HEK293 (cell line): ENCODE measurements around the gene SUPT4H1.

Source experiments
- FEZF1 ChIP-seq: fragments of 450-650 bp; formaldehyde crosslinking; IDR thresholded peaks from 2 replicates; pipeline ENCODE4 v1.5.1; 2016; ENCODE audit warnings: missing biosample characterization, missing genetic modification characterization
- GLI2 ChIP-seq: fragments of 450-650 bp; formaldehyde crosslinking; IDR thresholded peaks from 2 replicates; pipeline ENCODE4; 2017; ENCODE audit warnings: missing biosample characterization, missing genetic modification characterization, low read depth, borderline replicate concordance
- HOXA7 ChIP-seq: sonication (generic); formaldehyde crosslinking; IDR thresholded peaks from 2 replicates; pipeline ENCODE4 v1.8.1; 2022; ENCODE audit warnings: missing genetic modification reagents, borderline replicate concordance
- KLF1 ChIP-seq: fragments of 450-650 bp; formaldehyde crosslinking; IDR thresholded peaks from 2 replicates; pipeline ENCODE4 v1.5.1; 2016; ENCODE audit warnings: missing biosample characterization, missing genetic modification characterization
- KLF10 ChIP-seq: fragments of 450-650 bp; IDR thresholded peaks from 2 replicates; pipeline ENCODE4 v1.5.1; 2018; ENCODE audit warnings: missing biosample characterization, mild to moderate bottlenecking, missing genetic modification characterization
- SCRT2 ChIP-seq: fragments of 450-650 bp; formaldehyde crosslinking; IDR thresholded peaks from 2 replicates; pipeline ENCODE4 v1.5.1; 2016; ENCODE audit warnings: missing biosample characterization, missing genetic modification characterization
- TSHZ1 ChIP-seq: fragments of 450-650 bp; formaldehyde crosslinking; IDR thresholded peaks from 2 replicates; pipeline ENCODE4 v1.5.1; 2016; ENCODE audit warnings: missing biosample characterization, missing genetic modification characterization, borderline replicate concordance
- ZBTB48 ChIP-seq: fragments of 450-650 bp; formaldehyde crosslinking; IDR thresholded peaks from 2 replicates; pipeline ENCODE4 v1.5.1; 2016; ENCODE audit warnings: missing biosample characterization, missing genetic modification characterization
- ZFHX2 ChIP-seq: fragments of 450-650 bp; formaldehyde crosslinking; conservative IDR thresholded peaks from 2 replicates; pipeline ENCODE4 v1.5.1; 2016; ENCODE audit warnings: missing biosample characterization, missing genetic modification characterization
- ZNF112 ChIP-seq: fragments of 450-650 bp; formaldehyde crosslinking; IDR thresholded peaks from 2 replicates; pipeline ENCODE4 v1.5.0; 2017; ENCODE audit warnings: missing biosample characterization, missing genetic modification characterization
- ZNF223 ChIP-seq: fragments of 450-650 bp; formaldehyde crosslinking; IDR thresholded peaks from 2 replicates; pipeline ENCODE4 v1.5.1; 2016; ENCODE audit warnings: missing biosample characterization, missing genetic modification characterization
- ZNF341 ChIP-seq: fragments of 450-650 bp; formaldehyde crosslinking; IDR thresholded peaks from 2 replicates; pipeline ENCODE4; 2016; ENCODE audit warnings: low read depth, missing biosample characterization, missing genetic modification characterization
- ZNF394 ChIP-seq: fragments of 450-650 bp; formaldehyde crosslinking; IDR thresholded peaks from 2 replicates; pipeline ENCODE4 v1.5.1; 2016; ENCODE audit warnings: missing biosample characterization, missing genetic modification characterization, mild to moderate bottlenecking, moderate library complexity, borderline replicate concordance
- ZNF571 ChIP-seq: fragments of 450-650 bp; formaldehyde crosslinking; IDR thresholded peaks from 2 replicates; pipeline ENCODE4 v1.5.0; 2017; ENCODE audit warnings: missing biosample characterization, missing genetic modification characterization
- ZNF596 ChIP-seq: fragments of 450-650 bp; IDR thresholded peaks from 2 replicates; pipeline ENCODE4 v1.5.0; 2018; ENCODE audit warnings: missing biosample characterization, mild to moderate bottlenecking, missing genetic modification characterization, moderate library complexity
- ZSCAN18 ChIP-seq: fragments of 450-650 bp; formaldehyde crosslinking; IDR thresholded peaks from 2 replicates; pipeline ENCODE4 v1.5.1; 2016; ENCODE audit warnings: missing biosample characterization, missing genetic modification characterization
- ZSCAN30 ChIP-seq: fragments of 450-650 bp; IDR thresholded peaks from 2 replicates; pipeline ENCODE4 v1.5.1; 2018; ENCODE audit warnings: missing biosample characterization, mild to moderate bottlenecking, missing genetic modification characterization, moderate library complexity
- TF ChIP-seq, protein P1 (sequence below): fragments of 450-650 bp; formaldehyde crosslinking; IDR thresholded peaks from 2 replicates; pipeline ENCODE4 v1.5.1; 2017; ENCODE audit warnings: missing biosample characterization, mild to moderate bottlenecking, missing genetic modification characterization, moderate library complexity
- TF ChIP-seq, protein P2 (sequence below): fragments of 450-650 bp; formaldehyde crosslinking; IDR thresholded peaks from 2 replicates; pipeline ENCODE4 v1.5.1; 2017; ENCODE audit warnings: missing biosample characterization, missing genetic modification characterization
- TF ChIP-seq, protein P3 (sequence below): fragments of 450-650 bp; formaldehyde crosslinking; IDR thresholded peaks from 2 replicates; pipeline ENCODE4 v1.5.1; 2016; ENCODE audit warnings: missing biosample characterization, missing genetic modification characterization, low read depth
- TF ChIP-seq, protein P4 (sequence below): fragments of 450-650 bp; formaldehyde crosslinking; IDR thresholded peaks from 2 replicates; pipeline ENCODE4 v1.5.1; 2016; ENCODE audit warnings: missing biosample characterization, missing genetic modification characterization
- TF ChIP-seq, protein P5 (sequence below): IDR thresholded peaks from 2 replicates; pipeline ENCODE4 v1.6.1; 2011; ENCODE audit warnings: mild to moderate bottlenecking, low read depth, low read length, borderline replicate concordance

Gene SUPT4H1

GRCh38 chr17:58387834-58388233 is 35.8 kb upstream of the SUPT4H1 start (continued):
- TF ChIP-seq, protein P1, sequence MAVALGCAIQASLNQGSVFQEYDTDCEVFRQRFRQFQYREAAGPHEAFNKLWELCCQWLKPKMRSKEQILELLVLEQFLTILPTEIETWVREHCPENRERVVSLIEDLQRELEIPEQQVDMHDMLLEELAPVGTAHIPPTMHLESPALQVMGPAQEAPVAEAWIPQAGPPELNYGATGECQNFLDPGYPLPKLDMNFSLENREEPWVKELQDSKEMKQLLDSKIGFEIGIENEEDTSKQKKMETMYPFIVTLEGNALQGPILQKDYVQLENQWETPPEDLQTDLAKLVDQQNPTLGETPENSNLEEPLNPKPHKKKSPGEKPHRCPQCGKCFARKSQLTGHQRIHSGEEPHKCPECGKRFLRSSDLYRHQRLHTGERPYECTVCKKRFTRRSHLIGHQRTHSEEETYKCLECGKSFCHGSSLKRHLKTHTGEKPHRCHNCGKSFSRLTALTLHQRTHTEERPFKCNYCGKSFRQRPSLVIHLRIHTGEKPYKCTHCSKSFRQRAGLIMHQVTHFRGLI (tag by site-specific recombination), result 0 out of 2 replicates have a peak, but pooled peaks have one; percentile 37
- peak; percentile 57; the same call in 1 of the 2 replicates for TF ChIP-seq ZSCAN30 (tag by site-specific recombination)
- no peak for TF ChIP-seq ZNF223
- TF ChIP-seq GLI2 (tag by site-specific recombination), result peak; percentile 49; the same call in 1 of the 2 replicates
- TF ChIP-seq ZNF341 (tag by site-specific recombination), result peak; percentile 90
- 0 out of 2 replicates have a peak, but pooled peaks have one; percentile 18 for TF ChIP-seq ZFHX2 (tag by site-specific recombination)
- TF ChIP-seq KLF1 (tag by site-specific recombination), result peak; percentile 98
- TF ChIP-seq SCRT2 (tag by site-specific recombination), result peak; percentile 84
- TF ChIP-seq, protein P2, sequence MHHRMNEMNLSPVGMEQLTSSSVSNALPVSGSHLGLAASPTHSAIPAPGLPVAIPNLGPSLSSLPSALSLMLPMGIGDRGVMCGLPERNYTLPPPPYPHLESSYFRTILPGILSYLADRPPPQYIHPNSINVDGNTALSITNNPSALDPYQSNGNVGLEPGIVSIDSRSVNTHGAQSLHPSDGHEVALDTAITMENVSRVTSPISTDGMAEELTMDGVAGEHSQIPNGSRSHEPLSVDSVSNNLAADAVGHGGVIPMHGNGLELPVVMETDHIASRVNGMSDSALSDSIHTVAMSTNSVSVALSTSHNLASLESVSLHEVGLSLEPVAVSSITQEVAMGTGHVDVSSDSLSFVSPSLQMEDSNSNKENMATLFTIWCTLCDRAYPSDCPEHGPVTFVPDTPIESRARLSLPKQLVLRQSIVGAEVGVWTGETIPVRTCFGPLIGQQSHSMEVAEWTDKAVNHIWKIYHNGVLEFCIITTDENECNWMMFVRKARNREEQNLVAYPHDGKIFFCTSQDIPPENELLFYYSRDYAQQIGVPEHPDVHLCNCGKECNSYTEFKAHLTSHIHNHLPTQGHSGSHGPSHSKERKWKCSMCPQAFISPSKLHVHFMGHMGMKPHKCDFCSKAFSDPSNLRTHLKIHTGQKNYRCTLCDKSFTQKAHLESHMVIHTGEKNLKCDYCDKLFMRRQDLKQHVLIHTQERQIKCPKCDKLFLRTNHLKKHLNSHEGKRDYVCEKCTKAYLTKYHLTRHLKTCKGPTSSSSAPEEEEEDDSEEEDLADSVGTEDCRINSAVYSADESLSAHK (tag by site-specific recombination), result peak; percentile 75
- TF ChIP-seq FEZF1, result peak; percentile 82
- peak; percentile 32; the same call in 1 of the 2 replicates for TF ChIP-seq ZNF596
- TF ChIP-seq, protein P3, sequence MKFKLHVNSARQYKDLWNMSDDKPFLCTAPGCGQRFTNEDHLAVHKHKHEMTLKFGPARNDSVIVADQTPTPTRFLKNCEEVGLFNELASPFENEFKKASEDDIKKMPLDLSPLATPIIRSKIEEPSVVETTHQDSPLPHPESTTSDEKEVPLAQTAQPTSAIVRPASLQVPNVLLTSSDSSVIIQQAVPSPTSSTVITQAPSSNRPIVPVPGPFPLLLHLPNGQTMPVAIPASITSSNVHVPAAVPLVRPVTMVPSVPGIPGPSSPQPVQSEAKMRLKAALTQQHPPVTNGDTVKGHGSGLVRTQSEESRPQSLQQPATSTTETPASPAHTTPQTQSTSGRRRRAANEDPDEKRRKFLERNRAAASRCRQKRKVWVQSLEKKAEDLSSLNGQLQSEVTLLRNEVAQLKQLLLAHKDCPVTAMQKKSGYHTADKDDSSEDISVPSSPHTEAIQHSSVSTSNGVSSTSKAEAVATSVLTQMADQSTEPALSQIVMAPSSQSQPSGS, result peak; percentile 54; the same call in 1 of the 2 replicates
- TF ChIP-seq ZSCAN18, result no peak
- TF ChIP-seq, protein P4, sequence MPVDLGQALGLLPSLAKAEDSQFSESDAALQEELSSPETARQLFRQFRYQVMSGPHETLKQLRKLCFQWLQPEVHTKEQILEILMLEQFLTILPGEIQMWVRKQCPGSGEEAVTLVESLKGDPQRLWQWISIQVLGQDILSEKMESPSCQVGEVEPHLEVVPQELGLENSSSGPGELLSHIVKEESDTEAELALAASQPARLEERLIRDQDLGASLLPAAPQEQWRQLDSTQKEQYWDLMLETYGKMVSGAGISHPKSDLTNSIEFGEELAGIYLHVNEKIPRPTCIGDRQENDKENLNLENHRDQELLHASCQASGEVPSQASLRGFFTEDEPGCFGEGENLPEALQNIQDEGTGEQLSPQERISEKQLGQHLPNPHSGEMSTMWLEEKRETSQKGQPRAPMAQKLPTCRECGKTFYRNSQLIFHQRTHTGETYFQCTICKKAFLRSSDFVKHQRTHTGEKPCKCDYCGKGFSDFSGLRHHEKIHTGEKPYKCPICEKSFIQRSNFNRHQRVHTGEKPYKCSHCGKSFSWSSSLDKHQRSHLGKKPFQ, result peak; percentile 81
- TF ChIP-seq KLF10 (tag by site-specific recombination), result peak; percentile 98
- TF ChIP-seq, protein P5, sequence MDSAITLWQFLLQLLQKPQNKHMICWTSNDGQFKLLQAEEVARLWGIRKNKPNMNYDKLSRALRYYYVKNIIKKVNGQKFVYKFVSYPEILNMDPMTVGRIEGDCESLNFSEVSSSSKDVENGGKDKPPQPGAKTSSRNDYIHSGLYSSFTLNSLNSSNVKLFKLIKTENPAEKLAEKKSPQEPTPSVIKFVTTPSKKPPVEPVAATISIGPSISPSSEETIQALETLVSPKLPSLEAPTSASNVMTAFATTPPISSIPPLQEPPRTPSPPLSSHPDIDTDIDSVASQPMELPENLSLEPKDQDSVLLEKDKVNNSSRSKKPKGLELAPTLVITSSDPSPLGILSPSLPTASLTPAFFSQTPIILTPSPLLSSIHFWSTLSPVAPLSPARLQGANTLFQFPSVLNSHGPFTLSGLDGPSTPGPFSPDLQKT, result no peak
- no peak for TF ChIP-seq ZNF571 (tag by site-specific recombination)
- 0 out of 2 replicates have a peak, but pooled peaks have one; percentile 19 for TF ChIP-seq ZBTB48 (tag by site-specific recombination)
- no peak for TF ChIP-seq ZNF112 (tag by site-specific recombination)
- TF ChIP-seq ZNF394 (tag by site-specific recombination), result peak; percentile 30; the same call in 1 of the 2 replicates
- no peak for TF ChIP-seq HOXA7 (CRISPR knock-in tag)
- TF ChIP-seq TSHZ1 (tag by site-specific recombination), result peak; percentile 93
